ENCODE data around the gene SNAP47. TPM values are rescaled to one million over a fixed set of nuclear protein-coding genes. Genes with fewer than 3 reads are reported as not detected.

Gene SNAP47
- polyA plus RNA-seq, 1 donor from 2014 or later, result 56.0 TPM

- no peaks in the 10 kb centered on the region for H3K36me3 ChIP-seq (ENCODE audit: insufficient read depth, low read length)
Measured at GRCh38 chr1:227828786-227829185, 93.6 kb downstream of the SNAP47 start.

More at GRCh38 chr1:227828786-227829185, 93.6 kb downstream of the SNAP47 start:
- H2AFZ ChIP-seq (ENCODE audit: low read depth, low read length), result no peak overlapping the region
- no peaks in the 10 kb centered on the region for H3K27me3 ChIP-seq (ENCODE audit: insufficient read depth, low read depth, low read length)
- H3K79me2 ChIP-seq (replicated peaks; ENCODE audit: insufficient read depth, low read length), result no peaks in the 10 kb centered on the region
- no peak overlapping the region for H3K9ac ChIP-seq (ENCODE audit: low read length)
- no peak overlapping the region for H3K4me2 ChIP-seq (ENCODE audit: low read length)
- no peak overlapping the region for H3K4me3 ChIP-seq (ENCODE audit: low read length)
- H4K20me1 ChIP-seq (ENCODE audit: insufficient read depth), result no peaks in the 10 kb centered on the region
- H3K9me2 ChIP-seq (ENCODE audit: insufficient read depth, low read length), result no peaks in the 10 kb centered on the region
- no peaks in the 10 kb centered on the region for H3F3A ChIP-seq (ENCODE audit: insufficient read depth, low read length, poor library complexity, severe bottlenecking)
- no peak overlapping the region for H3K27ac ChIP-seq (ENCODE audit: low read length)
- no peaks in the 10 kb centered on the region for H3K9me3 ChIP-seq (ENCODE audit: low read length)
- no peak for TF ChIP-seq CTCF (IDR thresholded peaks at IDR 0.05; ENCODE audit: poor library complexity, severe bottlenecking)

Other genes starting within 250 kb of the SNAP47 start
- 16.7 and 25.9 TPM in 2 replicates for gene ZNF678, start 171.9 kb upstream of the SNAP47 start, polyA plus RNA-seq
- 17.2 and 20.4 TPM in 2 replicates for gene JMJD4, start 133 bp upstream of the SNAP47 start, polyA plus RNA-seq
- not detected in 2 replicates for gene PRSS38, start 80.2 kb downstream of the SNAP47 start, polyA plus RNA-seq
- gene WNT9A, start 212.5 kb downstream of the SNAP47 start, polyA plus RNA-seq, result 0.57 and 1.4 TPM in 2 replicates